ENCODE measurements around the gene FGF14. TPM values are rescaled to one million over a fixed set of nuclear protein-coding genes. Genes with fewer than 3 reads are reported as not detected.

Gene FGF14
- total RNA-seq, 1 donor from 2014 or later = not detected

DNA sequence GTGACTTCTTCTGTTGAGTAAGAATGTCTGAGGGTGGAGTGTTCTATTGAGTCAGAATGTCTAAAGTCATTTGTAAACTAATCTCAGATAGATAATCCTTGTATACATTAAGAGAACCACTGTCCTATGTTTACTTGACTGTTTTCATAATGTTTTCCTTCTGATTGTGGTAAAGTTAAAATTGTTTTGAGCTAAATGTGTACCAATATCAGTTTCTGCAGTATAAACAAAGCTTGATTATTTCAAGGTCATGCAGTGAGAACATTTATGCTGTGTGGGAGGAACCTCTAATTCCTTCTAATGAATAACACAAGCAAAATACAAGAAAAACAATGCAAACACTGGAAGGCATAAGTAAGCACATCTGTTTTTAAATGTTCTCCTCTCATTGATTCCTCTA, 434.6 kb downstream of the FGF14 start:
- no peak for DNase-seq (ENCODE audit: low read depth)
- no peak for TF ChIP-seq CTCF (IDR thresholded peaks at IDR 0.05; ENCODE audit: insufficient read depth, low read length, poor library complexity, severe bottlenecking)
- H3K27me3 ChIP-seq (ENCODE audit: control insufficient read depth, insufficient read depth, low read length) = no peaks in the 10 kb centered on the region
- H3K4me3 ChIP-seq (ENCODE audit: low read depth, low read length) = no peak overlapping the region
- H3K36me3 ChIP-seq (ENCODE audit: control insufficient read depth, insufficient read depth, low read length) = no peaks in the 10 kb centered on the region

- peak; percentile 77 for DNase-seq (ENCODE audit: low read depth)
- no peak for TF ChIP-seq CTCF (IDR thresholded peaks at IDR 0.05; ENCODE audit: insufficient read depth, low read length, poor library complexity, severe bottlenecking)
- H3K27me3 ChIP-seq (ENCODE audit: control insufficient read depth, insufficient read depth, low read length) = no peaks in the 10 kb centered on the region
- H3K36me3 ChIP-seq (ENCODE audit: control insufficient read depth, insufficient read depth, low read length) = no peaks in the 10 kb centered on the region
- H3K4me3 ChIP-seq (ENCODE audit: low read depth, low read length) = no peak overlapping the region
These were observed 436.8 kb downstream of the FGF14 start for GRCh38 chr13:101965096-101965495.

- Histone ChIP-seq H3K27me3 (ENCODE audit: control insufficient read depth, insufficient read depth, low read length) (no peaks in the 10 kb centered on the region), H3K36me3 (ENCODE audit: control insufficient read depth, insufficient read depth, low read length) (no peaks in the 10 kb centered on the region), H3K4me3 (ENCODE audit: low read depth, low read length) (no peak overlapping the region)
- DNase-seq (ENCODE audit: low read depth) = no peak
- no peak for TF ChIP-seq CTCF (IDR thresholded peaks at IDR 0.05; ENCODE audit: insufficient read depth, low read length, poor library complexity, severe bottlenecking)
These were observed 442.8 kb downstream of the FGF14 start for GRCh38 chr13:101959016-101959415.

GRCh38 chr13:101955764-101956163, 446.1 kb downstream of the FGF14 start:
- TF ChIP-seq CTCF (IDR thresholded peaks at IDR 0.05; ENCODE audit: insufficient read depth, low read length, poor library complexity, severe bottlenecking) = no peak
- Histone ChIP-seq H3K27me3 (ENCODE audit: control insufficient read depth, insufficient read depth, low read length) (no peaks in the 10 kb centered on the region), H3K4me3 (ENCODE audit: low read depth, low read length) (no peak overlapping the region), H3K36me3 (ENCODE audit: control insufficient read depth, insufficient read depth, low read length) (no peaks in the 10 kb centered on the region)
- DNase-seq (ENCODE audit: low read depth) = no peak

- no peaks in the 10 kb centered on the region for H3K27me3 ChIP-seq (ENCODE audit: control insufficient read depth, insufficient read depth, low read length)
- no peaks in the 10 kb centered on the region for H3K36me3 ChIP-seq (ENCODE audit: control insufficient read depth, insufficient read depth, low read length)
- no peak for DNase-seq (ENCODE audit: low read depth)
- TF ChIP-seq CTCF (IDR thresholded peaks at IDR 0.05; ENCODE audit: insufficient read depth, low read length, poor library complexity, severe bottlenecking) = no peak
- no peak overlapping the region for H3K4me3 ChIP-seq (ENCODE audit: low read depth, low read length)
These were observed 450.7 kb downstream of the FGF14 start for GRCh38 chr13:101951114-101951513.

DNA sequence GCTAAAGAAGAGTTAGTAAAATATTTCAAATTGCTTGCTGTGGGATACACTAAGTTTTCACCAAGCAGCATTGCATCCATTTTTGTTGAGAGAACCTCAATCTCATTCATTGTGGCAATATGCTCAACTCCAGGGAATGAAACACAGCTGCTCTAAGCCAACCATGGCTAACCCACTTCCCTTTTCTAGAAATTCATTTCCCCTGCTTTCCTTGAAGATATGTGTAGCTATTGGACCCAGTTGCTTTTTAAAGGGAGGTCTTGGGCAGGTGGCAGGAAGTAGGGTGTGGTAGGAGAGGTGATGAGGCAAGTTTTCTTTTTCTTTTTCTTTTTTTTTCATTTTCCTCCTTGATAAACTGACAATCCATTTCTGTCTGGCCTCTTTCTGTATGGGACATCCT, 452.2 kb downstream of the FGF14 start:
- TF ChIP-seq CTCF (IDR thresholded peaks at IDR 0.05; ENCODE audit: insufficient read depth, low read length, poor library complexity, severe bottlenecking) = no peak
- H3K36me3 ChIP-seq (ENCODE audit: control insufficient read depth, insufficient read depth, low read length) = no peaks in the 10 kb centered on the region
- no peak for DNase-seq (ENCODE audit: low read depth)
- no peaks in the 10 kb centered on the region for H3K27me3 ChIP-seq (ENCODE audit: control insufficient read depth, insufficient read depth, low read length)
- no peak overlapping the region for H3K4me3 ChIP-seq (ENCODE audit: low read depth, low read length)
